Thyroid gland (tissue), 4 donors: ENCODE results near the gene MRPS5. TPM values are rescaled to one million over a fixed set of nuclear protein-coding genes. Genes with fewer than 3 reads are reported as not detected.
"Not testable (repeated sequence)": the region's sequence is repeated elsewhere in the genome, so short reads cannot be mapped to it uniquely, and the experiment has no call there.

Experiments
- DNase-seq, 2 donors: peaks; one replicate each; pipeline ENCODE4 v3.0.0-alpha.2; 2019
- H3K27ac ChIP-seq, 3 donors: fragments of 200-600 bp; sonication (generic); 1 replicate in 2 of 3; 2 replicates in 1 of 3; pipeline ENCODE4 v1.5.1; 2016 to 2019; ENCODE audit warnings: mild to moderate bottlenecking in 1 of 3, moderate library complexity in 1 of 3
- H3K27me3 ChIP-seq: fragments of 200-600 bp; sonication (generic); one replicate; pipeline ENCODE4 v1.5.1; 2019
- H3K36me3 ChIP-seq, 2 donors: fragments of 200-600 bp; sonication (generic); one replicate each; pipeline ENCODE4 v1.5.1; 2016 to 2019
- H3K4me1 ChIP-seq, 2 donors: fragments of 200-600 bp; sonication (generic); one replicate each; pipeline ENCODE4 v1.5.1; 2017 to 2019
- H3K4me3 ChIP-seq, 3 donors: fragments of 200-600 bp; sonication (generic); replicated peaks in 1 of 3; 1 replicate in 2 of 3; 2 replicates in 1 of 3; pipeline ENCODE4 v1.5.1; 2016; ENCODE audit warnings: mild to moderate bottlenecking in 1 of 3
- H3K9me3 ChIP-seq: fragments of 200-600 bp; sonication (generic); one replicate; pipeline ENCODE4 v1.5.1; 2017
- CTCF ChIP-seq, 6 experiments: fragments of 200-600 bp in 3 of 6; fragments of 450-650 bp in 3 of 6; sonication (generic) in 3 of 6; IDR thresholded peaks; one replicate each; pipeline ENCODE4 v1.5.1; 2016 to 2019; ENCODE audit warnings: antibody characterized with exemption in 6 of 6, mild to moderate bottlenecking in 2 of 6, inconsistent platforms in 1 of 6, moderate library complexity in 1 of 6
- POLR2A ChIP-seq, 2 donors: fragments of 450-650 bp; IDR thresholded peaks; one replicate each; pipeline ENCODE4 v1.6.1; 2017; ENCODE audit warnings: antibody characterized with exemption in 2 of 2, mild to moderate bottlenecking in 2 of 2, moderate library complexity in 1 of 2
- WGBS, 2 donors: methylation state at CpG; one replicate each; pipeline ENCODE4 v1.1.5; 2017; 5-methylcytosine and 5-hydroxymethylcytosine counted together
- intact Hi-C: fragments of 100-400 bp; cut with DNase I; formaldehyde crosslinking; loops from one replicate; pipeline ENCODE4 v1.15.1; 2023
- total RNA-seq, 4 donors: library from RNA; depleted of rRNA; stranded (reverse); fragments of >200 nt; gene quantifications; one replicate each; pipeline ENCODE4 v1.2.3, GENCODE V29; 2016

The MRPS5 gene
- total RNA-seq, 4 donors from 2014 or later: 50.8 to 58.7 (median 54.9) TPM

GRCh38 chr2:95099910-95100309, 21.7 kb downstream of the MRPS5 start:
- TF ChIP-seq POLR2A (IDR thresholded peaks at IDR 0.05) (no peak), CTCF (IDR thresholded peaks at IDR 0.05) (no peak)
- DNase-seq: no peak
- 98% methylated on average over 2 of the region's 2 CpGs for WGBS, 2 donors
- Histone ChIP-seq H3K27ac (no peak overlapping the region), H3K27me3 (no peaks in the 10 kb centered on the region), H3K4me3 (no peak overlapping the region), H3K4me1 (no peaks in the 10 kb centered on the region), H3K9me3 (no peaks in the 10 kb centered on the region), H3K36me3 (peaks cover 28 to 45% of the 10 kb centered on the region in 2 donors)
- intact Hi-C loops: no loop called here

- DNase-seq, H3K4me3 ChIP-seq, H3K27me3 ChIP-seq, intact Hi-C loops, H3K9me3 ChIP-seq, H3K27ac ChIP-seq, H3K4me1 ChIP-seq: not testable (repeated sequence)
- 97 to 98% methylated on average over 5 of the region's 5 CpGs for WGBS, 2 donors
- peaks cover 26 to 29% of the 10 kb centered on the region in 2 donors for H3K36me3 ChIP-seq
Measured at GRCh38 chr2:95098273-95098672, 23.3 kb downstream of the MRPS5 start.

- whole genome bisulfite sequencing, 2 donors: 93 to 94% methylated on average over 6 of the region's 6 CpGs
- no peak overlapping the region for H3K4me3 ChIP-seq
- no peak for DNase-seq
- peaks cover 31 to 41% of the 10 kb centered on the region in 2 donors for H3K36me3 ChIP-seq
- no peaks in the 10 kb centered on the region for H3K4me1 ChIP-seq
- TF ChIP-seq POLR2A (IDR thresholded peaks at IDR 0.05) (no peak), CTCF (IDR thresholded peaks at IDR 0.05) (no peak)
- no peaks in the 10 kb centered on the region for H3K9me3 ChIP-seq
- H3K27ac ChIP-seq: no peak overlapping the region
- H3K27me3 ChIP-seq: no peaks in the 10 kb centered on the region
- intact Hi-C loops: no loop called here
Measured at GRCh38 chr2:95091885-95092555, 29.6 kb downstream of the MRPS5 start.

- Histone ChIP-seq H3K27ac (no peak overlapping the region), H3K4me1 (no peaks in the 10 kb centered on the region), H3K4me3 (no peak overlapping the region), H3K9me3 (no peaks in the 10 kb centered on the region), H3K36me3 (peaks cover 32 to 44% of the 10 kb centered on the region in 2 donors), H3K27me3 (no peaks in the 10 kb centered on the region)
- TF ChIP-seq CTCF (IDR thresholded peaks at IDR 0.05) (no peak), POLR2A (IDR thresholded peaks at IDR 0.05) (no peak)
- intact Hi-C loops: no loop called here
- WGBS, 2 donors: 95 to 98% methylated on average over 5 of the region's 5 CpGs
- DNase-seq: no peak
Measured at GRCh38 chr2:95087379-95087778, 34.2 kb downstream of the MRPS5 start.

- intact Hi-C loops: no loop called here
- peaks cover 21 to 43% of the 10 kb centered on the region in 2 donors for H3K36me3 ChIP-seq
- no peak for TF ChIP-seq POLR2A (IDR thresholded peaks at IDR 0.05)
- TF ChIP-seq CTCF (IDR thresholded peaks at IDR 0.05): no peak
- WGBS, 2 donors: 100% methylated on average over 1 of the region's 1 CpG
- H3K27ac ChIP-seq: no peak overlapping the region
- no peaks in the 10 kb centered on the region for H3K9me3 ChIP-seq
- no peak for DNase-seq
- no peak overlapping the region for H3K4me3 ChIP-seq
- no peaks in the 10 kb centered on the region for H3K27me3 ChIP-seq
- H3K4me1 ChIP-seq: no peaks in the 10 kb centered on the region
Measured at GRCh38 chr2:95086017-95086416, 35.6 kb downstream of the MRPS5 start.
